ENCODE data around the gene FKBP1C.
"Not testable (repeated sequence)": the region's sequence is repeated elsewhere in the genome, so short reads cannot be mapped to it uniquely, and the experiment has no call there.

Gene FKBP1C

GRCh38 chr6:63211343-63211742 lies at the start of gene FKBP1C:
FKBP1C (plus strand) TSS chr6:63211469.
- POLR2A ChIA-PET; DNase-seq (ENCODE audit: low read depth, low spot score); H3K4me3 ChIP-seq (ENCODE audit: low read depth, low read length); CTCF ChIA-PET: not testable (repeated sequence)

- H3K4me3 ChIP-seq (ENCODE audit: low read depth, low read length); POLR2A ChIA-PET; DNase-seq (ENCODE audit: low read depth, low spot score); CTCF ChIA-PET: not testable (repeated sequence)
These were observed 47.0 kb upstream of the FKBP1C start for GRCh38 chr6:63164047-63164803.

GRCh38 chr6:63174173-63174572 lies 37.1 kb upstream of the FKBP1C start:
- no peak for TF ChIP-seq CTCF (IDR thresholded peaks at IDR 0.05; ENCODE audit: insufficient read depth, low read length, missing control alignments)
- H3K4me3 ChIP-seq (ENCODE audit: low read depth, low read length), result no peak overlapping the region
- ChIA-PET POLR2A (no interaction called here), CTCF (no interaction called here)
- no peak for DNase-seq (ENCODE audit: low read depth, low spot score)

- no peak overlapping the region for H3K4me3 ChIP-seq (ENCODE audit: low read depth, low read length)
These were observed 35.1 kb upstream of the FKBP1C start for GRCh38 chr6:63176181-63176580.

GRCh38 chr6:63180367-63180766 lies 30.9 kb upstream of the FKBP1C start:
- H3K4me3 ChIP-seq (ENCODE audit: low read depth, low read length), result no peak overlapping the region
- ChIA-PET CTCF (no interaction called here), POLR2A (no interaction called here)
- no peak for TF ChIP-seq CTCF (IDR thresholded peaks at IDR 0.05; ENCODE audit: insufficient read depth, low read length, missing control alignments)
- no peak for DNase-seq (ENCODE audit: low read depth, low spot score)

More at GRCh38 chr6:63176181-63176580, 35.1 kb upstream of the FKBP1C start:
- no peak for TF ChIP-seq CTCF (IDR thresholded peaks at IDR 0.05; ENCODE audit: insufficient read depth, low read length, missing control alignments)
- ChIA-PET POLR2A (no interaction called here), CTCF (no interaction called here)
- DNase-seq (ENCODE audit: low read depth, low spot score), result no peak

GRCh38 chr6:63186970-63187369 lies 24.3 kb upstream of the FKBP1C start:
- H3K4me3 ChIP-seq (ENCODE audit: low read depth, low read length), result no peak overlapping the region
- no peak for TF ChIP-seq CTCF (IDR thresholded peaks at IDR 0.05; ENCODE audit: insufficient read depth, low read length, missing control alignments)
- DNase-seq (ENCODE audit: low read depth, low spot score), result no peak
- POLR2A ChIA-PET, result no interaction called here
- CTCF ChIA-PET, result no interaction called here

GRCh38 chr6:63188828-63189227 lies 22.4 kb upstream of the FKBP1C start:
- DNase-seq (ENCODE audit: low read depth, low spot score), result no peak
- no peak overlapping the region for H3K4me3 ChIP-seq (ENCODE audit: low read depth, low read length)
- no peak for TF ChIP-seq CTCF (IDR thresholded peaks at IDR 0.05; ENCODE audit: insufficient read depth, low read length, missing control alignments)
- ChIA-PET CTCF (no interaction called here), POLR2A (no interaction called here)

Data from AG04449 (cell line).